HUES64 (cell line): Measurements from ENCODE around the gene TVP23B. TPM values are rescaled to one million over a fixed set of nuclear protein-coding genes. Genes with fewer than 3 reads are reported as not detected.
"Not testable (repeated sequence)": the region's sequence is repeated elsewhere in the genome, so short reads cannot be mapped to it uniquely, and the experiment has no call there.

Source experiments
- H3K27ac ChIP-seq: 2 replicates; pipeline ENCODE4 v1.7.0; 2013; ENCODE audit warnings: low read depth, low read length, inconsistent platforms
- H3K27me3 ChIP-seq: 2 replicates; pipeline ENCODE4 v1.6.1; 2013; ENCODE audit warnings: mild to moderate bottlenecking, low read length; ENCODE audit not compliant: insufficient read depth
- H3K36me3 ChIP-seq: 2 replicates; pipeline ENCODE4 v1.6.1; 2013; ENCODE audit warnings: mild to moderate bottlenecking, low read length; ENCODE audit not compliant: insufficient read depth
- H3K4me1 ChIP-seq: 2 replicates; pipeline ENCODE4 v1.6.1; 2013; ENCODE audit warnings: mild to moderate bottlenecking, low read length, moderate library complexity; ENCODE audit not compliant: insufficient read depth
- H3K4me3 ChIP-seq: 2 replicates; pipeline ENCODE4 v1.5.1; 2013; ENCODE audit warnings: mild to moderate bottlenecking, low read length, moderate library complexity
- H3K9ac ChIP-seq: 2 replicates; pipeline ENCODE4 v1.6.1; 2013; ENCODE audit warnings: mild to moderate bottlenecking, low read depth, low read length
- H3K9me3 ChIP-seq: 2 replicates; pipeline ENCODE4 v1.6.1; 2013; ENCODE audit warnings: low read depth, low read length; ENCODE audit not compliant: insufficient read depth
- WGBS: fragments of 150-250, 120-280 bp; methylation state at CpG from one replicate; pipeline ENCODE4 v1.1.7; 2013; ENCODE audit warnings: missing lambda C conversion rate; 5-methylcytosine and 5-hydroxymethylcytosine counted together
- polyA plus RNA-seq, 2 experiments: library from polyadenylated mRNA; stranded (reverse); fragments of 50-300 nt; gene quantifications; one replicate each; pipeline ENCODE4 v1.2.3, GENCODE V29; 2013

Gene TVP23B
- 15.7 TPM for polyA plus RNA-seq (2013, experiment 1 of 2)
- polyA plus RNA-seq (2013, experiment 2 of 2): 20.5 TPM

DNA sequence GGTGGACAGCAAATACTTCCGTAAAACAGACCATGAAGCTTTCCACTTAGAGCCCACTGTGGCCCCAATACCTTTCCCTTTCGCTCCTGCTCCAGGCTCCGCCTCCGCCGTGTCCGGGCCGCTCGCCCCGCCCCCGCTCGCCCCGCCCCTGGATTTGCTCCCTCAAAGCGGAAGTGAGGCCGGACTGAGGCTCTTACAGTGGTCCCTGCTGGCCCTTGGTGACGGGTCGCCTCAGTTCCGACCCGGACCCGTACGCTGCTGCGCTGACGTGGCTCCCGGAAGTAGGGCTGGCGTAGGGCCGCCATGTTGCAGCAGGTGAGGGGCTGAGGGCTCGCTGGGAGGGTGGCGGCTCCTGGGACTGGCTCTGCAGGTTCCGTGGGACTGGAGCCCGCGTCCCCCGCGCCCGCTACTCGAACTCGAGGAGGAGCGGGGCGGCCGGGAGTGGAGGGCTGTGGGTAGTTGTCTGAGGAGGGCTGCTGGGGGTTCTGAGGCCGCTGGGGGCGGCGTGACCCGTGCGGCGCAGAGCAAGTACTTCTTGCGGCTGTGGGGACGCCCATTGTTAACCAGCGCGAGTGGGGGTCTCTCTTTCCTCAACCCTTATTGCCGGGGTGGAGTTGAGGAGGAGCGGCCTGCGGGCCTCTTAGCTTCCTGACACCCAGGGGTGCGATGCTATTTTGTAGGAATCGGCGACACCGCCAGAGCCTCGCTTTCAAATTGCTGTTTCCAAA is at the start of gene TVP23B:
Gene TVP23B (plus strand): TSS at position 193 of the 728 bp plus-strand sequence. CDS start 111 bp downstream, at position 304.
- peak within 1 kb of the TSS; percentile 79 for H3K9ac ChIP-seq
- H3K27me3 ChIP-seq, H3K4me1 ChIP-seq, H3K36me3 ChIP-seq, H3K9me3 ChIP-seq: not testable (repeated sequence)
- H3K27ac ChIP-seq: peak within 1 kb of the TSS; percentile 68; the same call in 1 of the 2 replicates
- under 1% methylated on average over 30 of the region's 56 CpGs for WGBS
- peak within 1 kb of the TSS; percentile 64 for H3K4me3 ChIP-seq

DNA sequence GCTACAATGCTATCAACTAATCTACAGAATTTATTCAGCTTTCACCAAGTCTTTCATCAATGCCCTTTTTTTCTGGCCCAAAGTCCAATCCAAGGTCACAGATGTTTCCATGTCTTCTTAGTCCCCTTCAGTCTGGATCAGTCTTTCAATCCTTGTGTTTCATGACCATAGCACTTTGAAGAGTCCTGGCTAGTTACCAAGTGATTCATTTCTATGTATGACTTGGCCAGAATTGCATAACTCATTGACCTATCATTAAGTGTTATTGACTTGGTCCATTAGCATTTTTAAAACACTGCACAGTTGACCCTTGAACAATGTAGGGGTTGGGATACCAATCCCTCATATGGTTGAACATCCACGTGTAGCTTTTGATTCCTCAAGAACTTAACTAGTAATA is 48.5 kb upstream of the TVP23B start:
- not testable (repeated sequence) for H3K4me3 ChIP-seq, H3K27me3 ChIP-seq, H3K4me1 ChIP-seq, H3K9ac ChIP-seq, H3K36me3 ChIP-seq, H3K9me3 ChIP-seq, H3K27ac ChIP-seq
- 67% methylated on average over 1 of the region's 1 CpG for WGBS

DNA sequence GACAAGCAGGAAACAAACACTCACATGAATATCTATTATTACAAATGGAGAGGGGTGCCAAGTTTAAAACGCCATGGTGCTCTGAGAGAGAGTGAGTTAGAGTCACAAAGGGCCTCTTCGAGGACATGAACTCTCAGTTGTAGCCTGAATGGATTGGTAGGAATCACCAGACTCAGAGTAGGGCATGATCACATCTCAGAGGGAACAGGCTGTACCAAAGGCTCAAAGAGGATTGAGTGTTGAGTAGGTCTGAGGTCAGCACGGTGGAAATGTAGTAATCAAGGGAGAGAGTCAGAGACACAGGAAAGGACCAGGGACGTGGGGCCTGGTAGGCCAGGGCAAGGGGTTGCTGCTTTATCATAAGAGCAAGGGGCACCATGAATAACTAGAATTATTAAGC is 47.6 kb upstream of the TVP23B start:
- not testable (repeated sequence) for H3K27ac ChIP-seq, H3K4me3 ChIP-seq, H3K27me3 ChIP-seq, H3K9ac ChIP-seq, H3K4me1 ChIP-seq, H3K36me3 ChIP-seq, H3K9me3 ChIP-seq
- 95% methylated on average over 4 of the region's 4 CpGs for WGBS

DNA sequence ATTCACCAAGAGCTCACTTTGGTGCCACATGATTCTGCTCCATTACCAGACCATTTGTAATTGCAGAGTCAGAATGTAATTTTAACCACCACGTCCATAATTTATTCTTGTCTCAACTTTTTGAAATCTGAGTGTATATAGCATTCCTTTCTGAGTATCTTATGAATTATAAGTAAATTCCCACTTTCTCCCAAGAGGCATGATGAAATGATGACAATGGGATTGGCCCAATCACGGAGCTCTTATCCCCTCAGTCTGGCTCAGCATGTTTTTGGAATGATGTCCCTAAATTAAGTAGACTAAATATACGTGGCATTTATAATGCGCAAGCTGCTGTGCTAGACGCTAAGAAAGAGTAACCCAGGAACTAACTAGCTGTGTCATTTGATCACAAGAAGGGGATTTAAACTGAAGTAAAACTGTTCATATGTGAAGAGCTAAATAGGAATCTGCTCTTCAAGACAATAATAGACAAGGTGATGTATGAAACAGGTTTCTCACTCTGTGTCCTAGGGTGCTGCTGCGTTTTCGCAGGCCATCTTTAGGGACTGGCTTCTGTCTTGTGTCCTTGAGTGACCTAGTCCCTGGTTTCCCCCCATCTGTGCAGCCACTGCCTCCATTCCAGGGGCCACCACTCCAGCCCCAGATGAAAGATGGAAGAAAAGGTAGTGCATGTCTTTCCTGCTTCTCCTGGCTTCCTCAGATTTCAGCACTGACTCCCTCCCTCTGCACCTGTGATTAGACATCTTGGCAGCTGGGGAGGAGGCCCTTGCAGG is 41.2 kb upstream of the TVP23B start:
- H3K27ac ChIP-seq, H3K27me3 ChIP-seq, H3K9me3 ChIP-seq, H3K4me3 ChIP-seq, H3K36me3 ChIP-seq, H3K4me1 ChIP-seq, H3K9ac ChIP-seq: not testable (repeated sequence)
- WGBS: 97% methylated on average over 7 of the region's 7 CpGs

DNA sequence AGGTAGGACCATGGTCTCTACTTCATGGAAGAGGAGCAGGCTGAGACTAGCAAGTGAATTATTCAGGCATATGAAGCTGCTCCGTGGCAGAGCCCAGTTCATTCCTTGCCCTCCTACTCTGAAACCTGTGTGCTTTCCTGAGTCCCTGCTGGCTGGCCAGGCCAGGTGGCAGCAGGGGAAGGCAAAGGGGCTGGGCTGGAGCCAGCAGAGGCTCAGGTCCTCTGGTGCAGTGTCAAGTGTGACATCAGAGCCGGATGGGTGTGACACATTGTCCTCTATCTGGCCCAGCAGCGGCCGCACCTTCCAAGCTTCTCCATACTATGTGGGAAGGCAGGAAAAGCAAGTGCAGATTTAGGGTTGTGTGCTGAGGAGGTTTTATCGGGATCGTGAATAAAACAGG is 39.8 kb upstream of the TVP23B start:
- not testable (repeated sequence) for H3K4me3 ChIP-seq, H3K36me3 ChIP-seq, H3K9me3 ChIP-seq, H3K9ac ChIP-seq, H3K4me1 ChIP-seq, H3K27ac ChIP-seq, H3K27me3 ChIP-seq
- WGBS: 96% methylated on average over 2 of the region's 6 CpGs

DNA sequence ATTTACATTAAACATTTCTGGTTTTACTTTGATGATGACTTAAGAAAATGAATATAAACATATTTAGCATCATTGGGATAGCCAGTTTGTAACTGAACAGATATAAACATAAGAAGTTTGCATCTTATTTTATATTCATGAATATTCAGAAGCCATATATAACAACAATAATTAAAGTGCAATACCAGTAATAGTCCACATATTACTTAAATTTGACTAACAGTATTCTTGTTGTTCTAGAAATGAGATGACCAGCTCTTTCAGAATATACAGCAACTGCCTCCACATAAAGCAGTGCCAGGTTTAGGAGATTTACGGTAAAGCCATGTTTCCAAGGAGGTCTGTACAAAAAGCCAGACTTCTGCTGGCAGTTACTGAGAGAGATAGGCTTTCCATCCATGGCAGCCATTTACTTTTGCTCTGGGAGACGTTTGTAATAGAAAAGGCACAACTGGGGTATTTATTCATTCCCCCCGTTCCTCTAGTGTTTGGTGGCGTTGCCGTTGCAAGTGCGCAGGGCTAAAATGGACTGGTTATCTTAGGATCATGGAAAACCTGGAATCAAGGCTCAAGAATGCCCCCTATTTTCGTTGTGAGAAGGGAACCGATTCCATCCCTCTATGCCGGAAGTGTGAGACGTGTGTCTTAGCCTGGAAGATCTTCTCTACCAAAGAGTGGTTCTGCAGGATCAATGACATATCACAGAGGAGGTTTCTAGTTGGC is 37.1 kb upstream of the TVP23B start, which contains the start of gene FBXW10:
Gene FBXW10 (plus strand): TSS at position 356 of the 723 bp plus-strand sequence. CDS start 191 bp downstream, at position 547.
- not testable (repeated sequence) for H3K9me3 ChIP-seq, H3K4me3 ChIP-seq, H3K4me1 ChIP-seq, H3K27ac ChIP-seq, H3K36me3 ChIP-seq, H3K27me3 ChIP-seq, H3K9ac ChIP-seq
- WGBS: 73% methylated on average over 5 of the region's 10 CpGs

DNA sequence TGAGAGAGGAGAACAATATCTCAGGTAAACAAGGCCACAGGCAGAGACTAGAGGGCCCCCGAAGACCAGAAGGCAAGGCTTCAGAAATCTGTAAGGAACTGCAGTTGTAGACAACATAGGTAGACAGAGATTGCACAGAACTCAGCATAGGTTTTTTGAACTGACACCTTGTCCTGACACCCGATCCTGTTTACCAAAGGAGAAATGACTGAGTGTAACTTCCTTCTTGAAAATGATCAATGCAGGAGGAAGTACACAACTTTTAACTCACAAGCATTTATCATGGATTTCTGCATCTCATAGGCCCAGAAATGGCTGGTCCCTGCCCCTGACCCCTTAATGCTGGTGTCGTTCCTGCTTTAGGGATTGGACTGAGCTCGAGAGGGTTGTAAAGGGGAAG is 36.3 kb upstream of the TVP23B start:
- H3K4me3 ChIP-seq, H3K27ac ChIP-seq, H3K9me3 ChIP-seq, H3K27me3 ChIP-seq, H3K4me1 ChIP-seq, H3K9ac ChIP-seq, H3K36me3 ChIP-seq: not testable (repeated sequence)
- 93% methylated on average over 4 of the region's 4 CpGs for WGBS

DNA sequence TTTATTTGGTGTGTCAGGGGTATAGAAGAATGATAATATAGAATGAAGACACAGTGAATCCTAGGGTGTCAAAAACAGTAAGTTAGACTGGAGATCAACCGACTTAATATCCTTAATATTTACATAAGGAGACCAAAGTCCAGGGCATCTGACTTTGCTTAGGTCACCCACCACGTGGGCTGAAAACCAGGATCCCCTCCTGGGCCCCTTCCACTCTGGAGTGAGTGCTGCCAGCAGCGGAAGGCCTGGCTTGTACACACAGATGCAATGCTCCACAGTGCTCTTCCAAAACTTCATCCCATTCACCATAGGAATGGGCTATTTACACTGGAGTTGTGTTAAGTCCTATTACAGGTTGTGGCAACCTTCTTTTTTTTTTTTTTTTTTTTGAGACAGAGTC is 34.4 kb upstream of the TVP23B start:
- H3K4me3 ChIP-seq, H3K9me3 ChIP-seq, H3K4me1 ChIP-seq, H3K9ac ChIP-seq, H3K36me3 ChIP-seq, H3K27me3 ChIP-seq, H3K27ac ChIP-seq: not testable (repeated sequence)
- 60% methylated on average over 2 of the region's 3 CpGs for WGBS

DNA sequence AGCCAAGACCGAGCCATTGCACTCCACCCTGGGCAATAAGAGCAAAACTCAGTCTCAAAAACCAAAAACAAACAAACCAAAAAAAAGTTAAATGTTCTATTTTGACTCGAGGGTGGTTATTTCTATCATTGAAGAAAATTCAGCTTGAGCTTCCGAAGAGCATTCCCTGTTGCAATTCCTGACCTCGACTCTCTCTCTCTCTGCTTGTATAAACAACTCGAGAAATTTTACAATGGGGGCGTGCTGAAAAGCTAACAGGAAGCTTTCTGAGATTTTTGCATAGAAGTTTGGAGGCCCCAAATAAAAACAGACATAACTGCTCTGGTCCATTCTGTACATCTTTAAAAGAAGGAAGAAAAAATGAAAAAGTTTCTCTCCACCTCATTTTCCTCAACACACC is 33.5 kb upstream of the TVP23B start:
- not testable (repeated sequence) for H3K4me1 ChIP-seq, H3K9me3 ChIP-seq, H3K27me3 ChIP-seq, H3K4me3 ChIP-seq, H3K36me3 ChIP-seq, H3K27ac ChIP-seq, H3K9ac ChIP-seq
- whole genome bisulfite sequencing: 69% methylated on average over 2 of the region's 6 CpGs

DNA sequence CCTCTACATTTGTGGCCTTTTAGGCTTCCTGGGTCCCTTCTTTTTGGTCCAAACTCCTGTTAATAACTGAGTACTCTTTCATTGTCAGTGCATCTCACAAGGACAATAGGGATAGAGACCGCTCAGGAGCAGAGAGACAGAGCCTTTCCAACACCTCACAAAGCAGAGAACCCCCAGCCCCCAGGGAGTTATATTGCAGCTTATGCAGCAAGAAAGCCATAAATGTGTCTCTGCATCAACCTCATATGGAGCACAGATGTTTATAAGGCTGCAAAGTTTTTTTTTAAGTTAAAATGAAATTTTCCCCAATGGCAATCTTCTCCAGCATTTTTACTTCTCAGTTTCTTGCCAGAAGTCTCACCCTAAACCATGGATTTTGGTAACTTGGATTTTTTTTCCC is 30.7 kb upstream of the TVP23B start:
- not testable (repeated sequence) for H3K4me1 ChIP-seq, H3K36me3 ChIP-seq, H3K4me3 ChIP-seq, H3K9ac ChIP-seq, H3K27me3 ChIP-seq, H3K27ac ChIP-seq, H3K9me3 ChIP-seq
- WGBS: no CpG with 5 or more reads among the region's 1 CpG

DNA sequence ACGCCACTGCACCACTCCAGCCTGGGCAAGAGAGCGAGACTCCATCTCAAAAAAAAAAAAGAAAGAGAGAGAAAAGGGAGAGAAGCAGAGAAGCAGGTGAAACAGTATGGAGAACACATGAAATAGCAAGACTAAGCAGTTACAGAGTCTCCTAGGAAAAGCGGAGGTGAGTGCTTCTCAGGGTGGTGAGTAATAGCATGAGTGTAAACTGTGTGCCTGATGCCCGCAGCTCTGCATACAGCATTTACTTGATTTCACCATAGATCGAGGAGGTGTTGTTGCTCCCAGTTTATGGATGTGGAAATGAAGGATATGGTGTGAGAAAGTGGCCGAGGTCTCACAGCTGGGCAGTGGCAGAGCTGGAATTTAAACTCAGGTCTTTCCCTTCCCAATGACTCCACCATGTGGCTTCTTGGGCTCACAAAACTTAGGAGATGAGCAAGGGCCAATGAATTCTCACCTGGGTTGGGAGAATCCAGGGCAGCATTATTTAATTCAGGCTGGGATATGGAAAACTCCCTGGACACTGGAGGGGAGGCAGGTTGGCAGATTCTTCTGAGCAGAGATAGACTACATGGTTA is 27.1 kb upstream of the TVP23B start:
- not testable (repeated sequence) for H3K4me1 ChIP-seq, H3K27ac ChIP-seq, H3K9me3 ChIP-seq, H3K27me3 ChIP-seq, H3K4me3 ChIP-seq, H3K36me3 ChIP-seq, H3K9ac ChIP-seq
- 99% methylated on average over 3 of the region's 6 CpGs for WGBS
